Measurements from ENCODE around the gene ITFG2. TPM values are rescaled to one million over a fixed set of nuclear protein-coding genes. Genes with fewer than 3 reads are reported as not detected.

ITFG2 gene
- total RNA-seq, 1 experiment from 2014 or later = 41.3 TPM

DNA sequence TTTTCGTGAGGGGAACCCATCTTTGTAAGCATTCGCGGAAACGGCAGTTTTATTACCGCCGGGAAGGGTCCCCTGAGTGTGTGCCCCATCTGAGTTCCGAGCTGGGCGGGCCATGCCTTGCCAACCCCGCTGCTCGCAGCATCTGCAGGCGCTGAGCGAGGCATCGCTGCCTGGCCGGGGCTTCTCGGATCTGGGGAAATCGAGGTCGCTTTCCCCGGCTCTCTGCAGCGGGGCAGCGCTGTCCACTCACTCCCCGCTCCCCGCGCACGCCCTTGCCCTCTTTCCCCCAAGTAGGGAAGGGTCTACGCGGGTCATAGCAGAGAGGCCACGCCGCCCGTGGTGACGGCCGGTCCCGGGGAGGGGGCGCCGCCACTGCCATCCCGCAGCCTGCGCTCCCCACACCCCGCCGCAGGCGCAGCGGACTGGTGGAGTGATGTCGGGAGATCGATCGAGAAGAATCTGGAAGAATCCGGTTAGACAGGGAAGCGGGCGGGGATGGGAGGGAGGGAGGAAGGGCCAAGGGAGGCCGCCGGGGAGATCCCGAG, 18.2 kb upstream of the ITFG2 start:
- Histone ChIP-seq H3F3A (ENCODE audit: insufficient read depth, low read depth) (peaks cover 30% of the 10 kb centered on the region; the same call in 1 of the 2 replicates), H3K36me3 (ENCODE audit: low read depth) (peaks cover 24% of the 10 kb centered on the region), H3K9me2 (ENCODE audit: insufficient read depth) (no peaks in the 10 kb centered on the region), H3K27me3 (ENCODE audit: insufficient read depth, low read depth) (peaks cover 10% of the 10 kb centered on the region; the same call in 1 of the 2 replicates), H4K20me1 (ENCODE audit: insufficient read depth) (peaks cover 32% of the 10 kb centered on the region), H3K4me3 (peak overlapping the region; percentile 60; the same call in 1 of the 2 replicates), H3K79me2 (ENCODE audit: low read depth) (peaks cover 29% of the 10 kb centered on the region), H3K4me1 (replicated peaks; ENCODE audit: insufficient read depth) (peaks cover 8% of the 10 kb centered on the region), H3K27ac (no peak overlapping the region), H3K4me2 (peak overlapping the region; percentile 84), H3K9me3 (ENCODE audit: insufficient read depth, low read depth) (no peaks in the 10 kb centered on the region), H2AFZ (peak overlapping the region; percentile 80)
- ChIA-PET CTCF (no interaction called here), POLR2A (ENCODE audit: unreplicated experiment) (interaction anchor here (0.6 kb wide), 1 partner anchor 1145 kb away, joined by 4 read pairs; no protein-coding TSS in a partner anchor)
- TF ChIP-seq CTCF (conservative IDR thresholded peaks at IDR 0.05) (no peak), EZH2 (IDR thresholded peaks at IDR 0.05; ENCODE audit: low read depth) (no peak)
- no peak for DNase-seq
- BruUV-seq (replicated peaks) = TSS peak; percentile 39
- intact Hi-C loops (cut with micrococcal nuclease; ENCODE audit: unreplicated experiment) = no loop called here

GRCh38 chr12:2794736-2795289, 17.7 kb upstream of the ITFG2 start, which contains the start of gene FKBP4:
TSS of gene FKBP4 (plus strand) at chr12:2794970. CDS start at chr12:2795140, 170 bp downstream.
- Histone ChIP-seq H3K27me3 (ENCODE audit: insufficient read depth, low read depth) (peaks cover 6% of the 10 kb centered on the region; the same call in 1 of the 2 replicates), H2AFZ (peak within 1 kb of the TSS; percentile 80), H3K9me3 (ENCODE audit: insufficient read depth, low read depth) (no peaks in the 10 kb centered on the region), H3K27ac (no peak within 1 kb of the TSS), H3F3A (ENCODE audit: insufficient read depth, low read depth) (peaks cover 35% of the 10 kb centered on the region; the same call in 1 of the 2 replicates), H4K20me1 (ENCODE audit: insufficient read depth) (peaks cover 38% of the 10 kb centered on the region), H3K4me2 (peak within 1 kb of the TSS; percentile 84), H3K79me2 (ENCODE audit: low read depth) (peaks cover 29% of the 10 kb centered on the region), H3K4me1 (replicated peaks; ENCODE audit: insufficient read depth) (peaks cover 8% of the 10 kb centered on the region), H3K36me3 (ENCODE audit: low read depth) (peaks cover 30% of the 10 kb centered on the region), H3K4me3 (peak within 1 kb of the TSS; percentile 60), H3K9me2 (ENCODE audit: insufficient read depth) (no peaks in the 10 kb centered on the region)
- intact Hi-C loops (cut with micrococcal nuclease; ENCODE audit: unreplicated experiment) = loop anchor here (1.0 kb wide), 1 partner anchor 17 kb away; the partner anchor contains the start of gene ITFG2
- ChIA-PET POLR2A (ENCODE audit: unreplicated experiment) (no interaction called here), CTCF (no interaction called here)
- peak; percentile 62 to 91 for DNase-seq
- BruUV-seq (replicated peaks) = no TSS peak
- TF ChIP-seq CTCF (conservative IDR thresholded peaks at IDR 0.05) = no peak
- TF ChIP-seq EZH2 (IDR thresholded peaks at IDR 0.05; ENCODE audit: low read depth) = no peak

GRCh38 chr12:2795291-2796186, 16.9 kb upstream of the ITFG2 start:
- peaks cover 37% of the 10 kb centered on the region for H3K36me3 ChIP-seq (ENCODE audit: low read depth)
- H3K4me2 ChIP-seq = peak overlapping the region; percentile 84
- no TSS peak for BruUV-seq (replicated peaks)
- H3K27ac ChIP-seq = no peak overlapping the region
- peaks cover 29% of the 10 kb centered on the region for H3K79me2 ChIP-seq (ENCODE audit: low read depth)
- H3F3A ChIP-seq (ENCODE audit: insufficient read depth, low read depth) = peaks cover 41% of the 10 kb centered on the region; the same call in 1 of the 2 replicates
- H3K4me1 ChIP-seq (replicated peaks; ENCODE audit: insufficient read depth) = peaks cover 8% of the 10 kb centered on the region
- peak in 1 of 2 experiments; percentile 86 for DNase-seq
- intact Hi-C loops (cut with micrococcal nuclease; ENCODE audit: unreplicated experiment) = loop anchor here (1.0 kb wide), 1 partner anchor 17 kb away; the partner anchor contains the start of gene ITFG2
- H4K20me1 ChIP-seq (ENCODE audit: insufficient read depth) = peaks cover 41% of the 10 kb centered on the region
- POLR2A ChIA-PET (ENCODE audit: unreplicated experiment) = interaction anchor here (0.6 to 0.8 kb wide), 3 partner anchors 16 to 128 kb away, joined by 3 to 10 read pairs (median 3); no protein-coding TSS in a partner anchor
- no peaks in the 10 kb centered on the region for H3K27me3 ChIP-seq (ENCODE audit: insufficient read depth, low read depth)
- H3K9me2 ChIP-seq (ENCODE audit: insufficient read depth) = no peaks in the 10 kb centered on the region
- H2AFZ ChIP-seq = peak overlapping the region; percentile 80
- CTCF ChIA-PET = interaction anchor here (0.6 to 1.3 kb wide), 2 partner anchors 18 to 90 kb away, joined by 3 to 21 read pairs; no protein-coding TSS in a partner anchor
- H3K4me3 ChIP-seq = peak overlapping the region; percentile 60
- TF ChIP-seq EZH2 (IDR thresholded peaks at IDR 0.05; ENCODE audit: low read depth) = no peak
- TF ChIP-seq CTCF (conservative IDR thresholded peaks at IDR 0.05) = no peak
- no peaks in the 10 kb centered on the region for H3K9me3 ChIP-seq (ENCODE audit: insufficient read depth, low read depth)
